ENCODE results near the gene DDX51.
A peak's percentile ranks its signal among the peaks of the same experiment; 100 is the strongest.

Gene DDX51

DNA sequence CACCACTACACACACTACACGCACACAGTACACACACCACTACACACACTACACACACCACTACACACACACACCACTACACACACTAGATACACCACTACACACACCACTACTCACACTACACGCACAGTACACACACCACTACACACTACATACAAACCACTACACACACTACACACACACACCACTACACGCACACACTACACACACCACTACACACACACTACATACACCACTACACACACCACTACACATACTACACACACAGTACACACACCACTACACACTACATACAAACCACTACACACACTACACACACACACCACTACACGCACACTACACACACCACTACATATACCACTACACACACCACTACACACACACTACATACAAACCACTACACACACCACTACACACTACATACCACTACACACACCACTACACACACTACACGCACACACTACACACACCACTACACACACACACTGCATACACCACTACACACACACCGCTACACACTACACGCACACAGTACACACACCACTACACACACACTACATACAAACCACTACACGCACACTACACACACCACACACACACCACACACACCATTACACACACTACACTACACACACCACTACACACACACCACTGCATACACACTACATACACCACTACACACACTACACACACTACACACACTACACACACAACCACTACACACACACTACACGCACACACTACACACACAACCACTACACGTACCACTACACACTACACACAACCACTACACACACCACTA, 11.9 kb upstream of the DDX51 start:
- Histone ChIP-seq H2AFZ (ENCODE audit: low read length) (no peak overlapping the region), H3K36me3 (replicated peaks in 1 of 2; ENCODE audit: control insufficient read depth in 2 of 2, insufficient read depth in 2 of 2, low read length in 2 of 2) (peaks cover 13 to 38% of the 10 kb centered on the region in 2 donors), H3K4ac (ENCODE audit: low read length) (no peak overlapping the region), H3K4me3 (ENCODE audit: low read length in 2 of 2) (peak overlapping the region in 1 of 2 donors; percentile 76), H4K91ac (ENCODE audit: low read depth, low read length, poor library complexity) (peak overlapping the region; percentile 19), H3K23ac (ENCODE audit: low read depth, low read length, poor library complexity) (peak overlapping the region; percentile 65), H3K4me1 (ENCODE audit: control insufficient read depth in 2 of 2, insufficient read depth in 1 of 2, low read depth in 1 of 2, low read length in 2 of 2) (peaks cover 6 to 14% of the 10 kb centered on the region in 2 donors), H3K14ac (ENCODE audit: low read length) (peak overlapping the region; percentile 71), H2BK5ac (ENCODE audit: low read length) (no peak overlapping the region), H3K79me1 (ENCODE audit: low read depth, low read length) (peaks cover 3% of the 10 kb centered on the region), H3K9ac (ENCODE audit: low read depth, low read length, poor library complexity) (no peak overlapping the region), H2BK120ac (ENCODE audit: low read depth, low read length) (no peak overlapping the region), H4K8ac (ENCODE audit: low read depth, low read length) (no peak overlapping the region), H2AK5ac (ENCODE audit: low read depth, low read length) (no peak overlapping the region), H3K18ac (ENCODE audit: low read length) (no peak overlapping the region), H2BK15ac (ENCODE audit: low read length) (no peak overlapping the region), H3K27me3 (ENCODE audit: control insufficient read depth in 3 of 3, insufficient read depth in 3 of 3, low read depth in 1 of 3, low read length in 3 of 3) (no peaks in the 10 kb centered on the region), H3K9me3 (replicated peaks in 1 of 2; ENCODE audit: control insufficient read depth in 2 of 2, insufficient read depth in 1 of 2, low read depth in 1 of 2, low read length in 2 of 2) (peaks cover 5 to 26% of the 10 kb centered on the region in 2 donors), H3K27ac (replicated peaks; ENCODE audit: low read length) (no peak overlapping the region), H3K4me2 (ENCODE audit: insufficient read depth, low read length, poor library complexity, severe bottlenecking) (no peak overlapping the region), H2BK12ac (ENCODE audit: low read length) (no peak overlapping the region)
- DNase-seq (ENCODE audit: low spot score) = no peak
- WGBS, 2 donors (ENCODE audit: extremely low coverage in 2 of 2, insufficient read length in 2 of 2, insufficient replicate concordance in 1 of 2) = 100% methylated on average over 8 to 10 of the region's 10 CpGs

DNA sequence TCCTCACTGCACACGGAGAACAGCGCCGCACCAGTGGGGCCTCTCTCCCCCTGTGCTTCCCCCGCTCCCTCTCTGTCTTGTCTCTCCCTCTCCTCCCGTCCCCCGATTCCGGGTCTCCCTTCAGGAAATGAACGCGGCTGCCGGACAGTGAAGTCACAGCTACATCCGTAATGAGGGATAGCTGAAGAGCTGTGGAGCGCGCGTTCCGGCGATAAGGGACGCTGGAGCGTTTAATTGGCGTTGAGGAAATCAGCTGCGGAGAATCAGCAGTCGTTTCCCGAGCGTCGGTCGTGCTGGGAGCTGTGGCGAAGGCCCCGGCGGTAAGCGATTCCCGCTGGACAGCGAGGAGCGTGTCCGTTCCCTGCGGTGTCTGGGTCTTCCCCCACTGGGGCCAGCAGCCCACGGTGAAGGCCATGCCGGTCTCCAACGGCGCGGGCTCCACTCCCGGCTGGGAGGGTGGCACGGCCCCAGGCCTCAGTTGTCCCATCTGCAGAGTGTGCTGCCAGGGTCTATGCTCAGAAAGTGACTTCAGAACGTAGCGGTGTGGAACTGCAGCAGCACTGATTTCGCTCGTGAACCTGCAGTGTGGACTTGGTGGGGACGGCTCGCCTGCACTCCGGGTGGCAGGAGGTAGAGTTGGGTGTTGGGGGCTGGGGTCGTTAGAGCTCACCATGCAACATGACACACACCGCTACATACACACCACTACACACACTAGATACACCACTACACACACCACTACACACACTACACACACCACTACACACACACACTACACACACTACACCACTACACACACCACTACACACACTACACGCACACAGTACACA, 11.0 kb upstream of the DDX51 start:
- H3K36me3 ChIP-seq (replicated peaks in 1 of 2; ENCODE audit: control insufficient read depth in 2 of 2, insufficient read depth in 2 of 2, low read length in 2 of 2) = peaks cover 17 to 38% of the 10 kb centered on the region in 2 donors
- H3K14ac ChIP-seq (ENCODE audit: low read length) = peak overlapping the region; percentile 71
- WGBS, 2 donors (ENCODE audit: extremely low coverage in 2 of 2, insufficient read length in 2 of 2, insufficient replicate concordance in 1 of 2) = 100% methylated on average over 1 of the region's 51 CpGs; no CpG with 5 or more reads in 1 of the 2 donors
- peak overlapping the region; percentile 55 for H3K9ac ChIP-seq (ENCODE audit: low read depth, low read length, poor library complexity)
- H3K4ac ChIP-seq (ENCODE audit: low read length) = no peak overlapping the region
- peaks cover 5 to 26% of the 10 kb centered on the region in 2 donors for H3K9me3 ChIP-seq (replicated peaks in 1 of 2; ENCODE audit: control insufficient read depth in 2 of 2, insufficient read depth in 1 of 2, low read depth in 1 of 2, low read length in 2 of 2)
- H2BK12ac ChIP-seq (ENCODE audit: low read length) = no peak overlapping the region
- peak overlapping the region; percentile 39 for H2BK5ac ChIP-seq (ENCODE audit: low read length)
- H3K18ac ChIP-seq (ENCODE audit: low read length) = peak overlapping the region; percentile 44
- no peak for DNase-seq (ENCODE audit: low spot score)
- H3K23ac ChIP-seq (ENCODE audit: low read depth, low read length, poor library complexity) = peak overlapping the region; percentile 1
- H3K4me3 ChIP-seq (ENCODE audit: low read length in 2 of 2) = peak overlapping the region in 1 of 2 donors; percentile 76
- H4K91ac ChIP-seq (ENCODE audit: low read depth, low read length, poor library complexity) = no peak overlapping the region
- H2AK5ac ChIP-seq (ENCODE audit: low read depth, low read length) = no peak overlapping the region
- no peak overlapping the region for H4K8ac ChIP-seq (ENCODE audit: low read depth, low read length)
- no peak overlapping the region for H2BK120ac ChIP-seq (ENCODE audit: low read depth, low read length)
- no peak overlapping the region for H2BK15ac ChIP-seq (ENCODE audit: low read length)
- H3K27ac ChIP-seq (replicated peaks; ENCODE audit: low read length) = no peak overlapping the region
- H2AFZ ChIP-seq (ENCODE audit: low read length) = no peak overlapping the region
- H3K27me3 ChIP-seq (ENCODE audit: control insufficient read depth in 3 of 3, insufficient read depth in 3 of 3, low read depth in 1 of 3, low read length in 3 of 3) = no peaks in the 10 kb centered on the region
- H3K79me1 ChIP-seq (ENCODE audit: low read depth, low read length) = peaks cover 6% of the 10 kb centered on the region
- peaks cover 6 to 14% of the 10 kb centered on the region in 2 donors for H3K4me1 ChIP-seq (ENCODE audit: control insufficient read depth in 2 of 2, insufficient read depth in 1 of 2, low read depth in 1 of 2, low read length in 2 of 2)
- H3K4me2 ChIP-seq (ENCODE audit: insufficient read depth, low read length, poor library complexity, severe bottlenecking) = no peak overlapping the region

DNA sequence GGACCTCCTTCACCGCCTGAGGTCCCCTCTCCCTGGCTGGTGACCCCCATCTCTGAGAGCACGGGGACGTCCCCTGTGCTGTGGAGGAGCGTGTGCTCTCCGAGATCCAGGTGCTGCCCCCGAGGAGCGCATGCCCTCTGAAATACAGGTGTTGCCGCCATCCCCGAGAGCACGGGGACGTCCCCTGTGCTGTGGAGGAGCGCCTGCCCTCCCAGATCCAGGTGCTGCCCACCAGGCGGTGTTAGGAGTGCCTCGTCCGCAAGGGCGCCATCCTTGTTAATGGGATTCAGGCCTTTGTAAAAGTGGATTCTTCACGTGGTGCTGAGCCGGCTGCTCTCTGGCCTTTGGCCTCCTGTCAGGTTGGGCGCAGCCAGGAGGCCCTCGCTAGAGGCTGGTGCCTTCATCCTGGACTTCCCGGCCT, 10.2 kb upstream of the DDX51 start:
- Histone ChIP-seq H3K79me1 (ENCODE audit: low read depth, low read length) (peaks cover 6% of the 10 kb centered on the region), H2BK120ac (ENCODE audit: low read depth, low read length) (no peak overlapping the region), H3K4me1 (ENCODE audit: control insufficient read depth in 2 of 2, insufficient read depth in 1 of 2, low read depth in 1 of 2, low read length in 2 of 2) (peaks cover 6 to 14% of the 10 kb centered on the region in 2 donors), H2AK5ac (ENCODE audit: low read depth, low read length) (peak overlapping the region; percentile 19), H3K23ac (ENCODE audit: low read depth, low read length, poor library complexity) (peak overlapping the region; percentile 43), H3K14ac (ENCODE audit: low read length) (no peak overlapping the region), H4K91ac (ENCODE audit: low read depth, low read length, poor library complexity) (peak overlapping the region; percentile 53), H3K9ac (ENCODE audit: low read depth, low read length, poor library complexity) (peak overlapping the region; percentile 53), H3K36me3 (replicated peaks in 1 of 2; ENCODE audit: control insufficient read depth in 2 of 2, insufficient read depth in 2 of 2, low read length in 2 of 2) (peaks cover 20 to 40% of the 10 kb centered on the region in 2 donors), H2BK12ac (ENCODE audit: low read length) (no peak overlapping the region), H3K27me3 (ENCODE audit: control insufficient read depth in 3 of 3, insufficient read depth in 3 of 3, low read depth in 1 of 3, low read length in 3 of 3) (no peaks in the 10 kb centered on the region), H3K18ac (ENCODE audit: low read length) (peak overlapping the region; percentile 85), H4K8ac (ENCODE audit: low read depth, low read length) (no peak overlapping the region), H3K4me2 (ENCODE audit: insufficient read depth, low read length, poor library complexity, severe bottlenecking) (no peak overlapping the region), H3K4me3 (ENCODE audit: low read length in 2 of 2) (no peak overlapping the region), H2AFZ (ENCODE audit: low read length) (peak overlapping the region; percentile 74), H3K9me3 (replicated peaks in 1 of 2; ENCODE audit: control insufficient read depth in 2 of 2, insufficient read depth in 1 of 2, low read depth in 1 of 2, low read length in 2 of 2) (peaks cover 8 to 26% of the 10 kb centered on the region in 2 donors), H2BK15ac (ENCODE audit: low read length) (peak overlapping the region; percentile 30), H3K27ac (replicated peaks; ENCODE audit: low read length) (no peak overlapping the region), H3K4ac (ENCODE audit: low read length) (no peak overlapping the region), H2BK5ac (ENCODE audit: low read length) (peak overlapping the region; percentile 39)
- no peak for DNase-seq (ENCODE audit: low spot score)
- WGBS, 2 donors (ENCODE audit: extremely low coverage in 2 of 2, insufficient read length in 2 of 2, insufficient replicate concordance in 1 of 2) = no CpG with 5 or more reads among the region's 21 CpGs
